ENCODE data around the gene GNA12.

Gene GNA12

DNA sequence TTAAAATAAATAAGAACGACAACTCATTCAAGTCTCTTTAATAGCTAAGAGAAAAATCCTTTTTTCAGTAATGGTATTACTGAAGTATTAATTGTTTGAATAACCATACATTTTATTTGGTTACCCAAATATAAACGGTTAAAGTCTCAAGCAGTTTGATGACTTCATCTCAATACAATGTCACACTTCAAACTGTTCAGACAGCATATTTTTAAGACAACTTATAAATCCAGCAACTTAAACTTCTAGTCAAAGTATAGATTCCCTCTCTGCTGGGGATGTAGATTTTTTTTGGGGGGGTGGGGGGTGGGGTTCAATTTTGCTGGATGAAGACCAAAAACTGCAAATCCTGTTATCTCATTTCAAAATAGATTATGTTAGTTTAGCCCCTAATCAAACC lies 42.0 kb downstream of the GNA12 start:
- no peak for DNase-seq

DNA sequence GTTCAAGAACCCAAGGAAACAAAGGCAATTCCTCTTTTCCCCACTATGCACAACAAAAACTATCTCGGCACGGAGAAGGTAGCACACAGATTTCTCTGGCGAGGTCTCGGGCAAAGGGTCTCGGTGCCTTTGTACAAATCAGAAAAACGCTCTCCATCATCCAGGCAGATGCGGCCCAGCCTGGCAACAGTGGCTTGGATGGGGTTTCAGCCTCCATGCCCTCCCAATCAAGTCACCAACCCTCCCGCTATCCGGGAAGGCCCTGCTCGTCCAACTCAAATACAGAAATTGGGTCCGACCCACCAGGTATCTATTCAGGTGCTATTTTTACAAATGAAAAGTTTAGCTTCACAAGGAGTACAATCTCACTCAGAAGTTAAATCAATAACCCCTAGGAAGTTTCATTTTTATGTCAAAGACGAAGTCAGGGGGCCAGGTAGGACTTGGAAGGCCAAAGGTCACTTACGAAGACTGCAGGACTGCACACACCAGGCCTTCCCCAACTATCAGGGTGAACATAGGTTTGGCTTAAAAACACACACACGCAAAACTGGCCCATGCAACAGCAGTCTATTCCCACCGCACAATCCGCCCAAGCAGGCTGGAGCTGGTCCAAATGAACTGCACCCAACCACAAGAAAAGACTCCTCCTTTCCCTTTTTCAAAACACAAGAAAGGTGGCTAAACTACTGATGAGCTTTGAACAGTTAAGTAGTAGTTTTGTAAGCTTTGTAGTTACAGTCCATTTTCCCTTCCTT lies 43.0 kb downstream of the GNA12 start:
- DNase-seq, result no peak

DNA sequence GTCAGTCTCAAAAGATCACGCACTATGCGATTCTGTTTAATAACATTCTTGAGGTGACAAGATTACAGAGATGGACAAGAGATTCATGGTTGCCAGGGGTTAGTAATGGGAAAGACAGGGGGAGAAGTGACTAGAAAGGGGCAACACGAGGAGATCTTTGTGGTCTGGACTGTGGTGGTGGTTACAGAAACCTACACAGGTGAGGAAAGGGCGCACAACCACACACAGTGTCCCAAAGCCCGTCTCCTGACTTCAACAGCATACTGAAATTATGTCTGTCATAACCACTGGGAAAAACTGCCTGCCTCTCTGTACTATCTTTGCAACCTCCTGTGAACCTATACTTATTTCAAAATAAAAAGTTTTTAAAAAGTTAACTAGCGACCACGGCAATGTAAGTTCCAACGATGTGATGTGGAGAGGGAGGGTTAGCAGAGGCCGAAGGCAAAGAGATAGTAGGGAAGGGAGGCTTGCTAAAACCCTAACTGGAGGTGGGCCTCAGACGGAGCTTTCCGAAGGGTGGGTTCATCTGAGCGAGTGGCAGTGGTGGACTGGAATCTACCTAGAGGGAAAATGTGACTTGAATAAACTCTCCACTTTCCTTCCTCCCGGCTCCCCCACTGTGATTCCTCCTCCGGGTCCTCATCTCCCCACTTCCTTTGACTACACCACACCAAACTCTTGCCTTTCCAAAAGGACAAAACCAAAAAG lies 43.7 kb downstream of the GNA12 start:
- DNase-seq, result no peak

DNA sequence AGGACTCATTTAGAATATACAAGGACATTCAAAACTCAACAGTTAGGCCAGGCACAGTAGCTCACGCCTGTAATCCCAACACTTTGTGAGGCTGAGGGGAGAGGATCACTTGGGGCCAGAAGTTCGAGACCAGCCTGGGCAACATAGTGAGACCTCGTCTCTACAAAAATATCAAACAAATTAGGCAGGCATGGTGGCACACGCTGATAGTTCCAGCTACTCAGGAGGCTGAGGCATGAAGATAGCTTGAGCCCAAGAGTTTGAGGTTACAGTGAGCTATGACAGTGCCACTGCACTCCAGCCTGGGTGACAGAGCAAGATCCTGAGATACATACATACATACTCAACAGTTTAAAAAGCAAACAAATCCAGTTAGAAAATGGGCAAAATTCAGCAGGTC lies 44.9 kb downstream of the GNA12 start:
- DNase-seq, result no peak

DNA sequence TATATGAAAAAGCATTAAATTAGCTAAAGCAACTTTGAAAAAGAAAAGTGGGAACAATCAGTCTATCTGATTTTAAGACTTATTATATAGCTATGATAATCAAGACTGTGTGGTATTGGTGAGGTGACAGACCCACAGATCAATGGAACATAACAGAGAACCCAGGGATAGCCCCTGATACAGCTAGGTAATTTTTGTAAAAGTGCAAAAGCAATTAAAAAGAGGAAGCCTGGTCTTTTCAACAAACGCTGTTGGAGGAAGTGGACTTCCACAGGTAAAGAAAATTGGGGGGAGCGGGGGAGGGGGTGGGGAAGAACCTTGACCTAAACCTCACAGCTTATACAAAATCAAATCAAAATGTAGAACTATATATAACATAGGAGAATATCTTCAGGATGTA lies 45.4 kb downstream of the GNA12 start:
- DNase-seq, result no peak

DNA sequence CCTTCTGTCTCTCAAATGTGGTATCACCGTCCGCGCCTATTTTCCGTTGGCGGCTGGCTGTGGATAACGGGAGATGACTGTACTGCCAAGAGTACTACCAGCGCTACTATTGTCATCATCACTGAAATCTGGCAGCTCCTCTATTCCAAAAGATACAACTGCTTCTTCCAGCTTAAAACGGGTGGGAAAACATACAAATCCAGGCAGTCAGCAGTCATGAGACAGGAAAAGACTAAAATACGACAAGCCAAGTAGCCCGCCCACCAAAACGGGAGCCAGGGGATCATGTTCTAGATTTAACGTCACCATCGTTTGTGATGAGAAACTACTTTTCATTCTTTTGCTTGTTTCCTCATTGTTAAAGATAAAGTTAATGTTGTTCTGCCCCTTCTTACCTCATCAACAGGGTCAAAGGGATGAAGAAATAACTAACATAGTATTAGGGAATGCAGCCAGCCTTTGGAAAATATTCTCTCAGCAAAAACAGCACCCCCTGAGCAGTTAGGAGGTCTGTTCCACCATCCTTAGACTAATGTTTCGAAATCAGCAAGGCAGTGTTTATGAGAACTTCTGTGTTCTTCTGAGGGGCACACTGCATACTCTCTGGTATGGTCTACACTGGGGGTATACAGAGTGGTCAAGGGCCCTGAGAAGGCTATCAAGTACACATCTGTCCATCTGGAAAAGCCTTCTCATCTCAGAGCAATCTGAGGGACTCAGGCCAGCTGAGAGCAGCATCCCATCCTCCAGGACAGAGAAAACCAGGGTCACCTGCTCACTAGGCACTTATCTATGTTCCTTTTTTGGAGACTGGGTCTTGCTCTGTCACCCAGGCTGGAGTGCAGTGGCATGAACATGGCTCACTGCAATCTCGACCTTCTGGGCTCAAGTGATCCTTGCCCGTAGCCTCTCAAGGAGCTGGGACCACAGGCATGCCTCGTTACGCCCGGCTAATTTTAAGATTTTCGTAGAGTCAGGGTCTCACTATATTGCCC lies 47.5 kb downstream of the GNA12 start:
- DNase-seq, result no peak

DNA sequence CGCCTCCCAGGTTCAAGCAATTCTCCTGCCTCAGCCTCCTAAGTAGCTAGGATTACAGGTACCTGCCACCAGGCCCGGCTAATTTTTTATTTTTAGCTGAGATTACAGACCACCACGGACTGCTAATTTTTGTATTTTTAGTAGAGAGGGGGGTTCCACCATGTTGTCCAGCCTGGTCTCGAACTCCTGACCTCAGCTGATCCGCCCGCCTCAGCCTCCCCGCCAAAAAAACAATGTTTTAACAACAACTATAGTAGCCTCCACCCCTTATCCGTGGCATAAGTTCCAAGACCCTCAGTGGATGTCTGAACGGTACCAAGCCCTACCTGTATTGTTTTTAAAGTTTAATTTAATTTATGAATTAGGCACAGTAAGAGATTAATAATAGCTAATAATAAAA lies 48.2 kb downstream of the GNA12 start:
- no peak for DNase-seq

DNA sequence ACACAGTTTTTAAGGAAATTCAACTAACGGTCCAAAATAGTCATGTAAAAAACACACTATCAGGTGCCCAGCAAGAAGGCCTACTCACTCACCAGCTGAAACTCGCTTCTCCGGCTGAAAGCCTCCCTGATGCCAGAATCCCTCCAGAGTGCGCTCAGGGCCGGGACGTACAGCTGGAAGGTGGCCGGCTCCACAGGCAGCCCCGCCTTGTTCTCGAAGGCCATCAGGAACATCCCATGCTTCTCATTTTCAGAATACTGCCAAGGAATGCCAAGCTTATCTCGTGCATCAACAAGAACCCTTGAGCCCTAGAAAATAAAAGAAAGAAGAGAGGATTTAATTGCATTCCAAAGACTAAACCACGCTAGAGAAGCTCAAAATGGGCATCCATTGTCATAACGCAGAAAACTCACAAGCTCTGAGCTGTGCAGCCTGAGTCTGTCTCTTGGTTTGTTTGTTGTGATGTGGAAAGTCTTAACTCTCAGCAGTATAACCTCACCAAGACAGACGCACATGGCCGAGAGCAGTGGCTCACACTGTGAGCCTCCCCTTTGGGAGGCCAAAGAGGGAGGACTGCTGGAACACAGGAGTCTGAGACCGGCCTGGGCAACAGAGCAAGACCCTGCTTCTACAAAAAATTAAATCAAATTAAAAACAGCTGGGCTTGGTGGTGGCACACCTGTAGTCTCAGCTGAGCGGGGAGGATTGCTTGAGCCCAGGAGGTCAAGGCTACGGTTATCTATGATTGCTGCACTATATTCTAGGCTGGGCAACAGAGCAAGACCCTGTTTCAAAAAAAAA lies 49.1 kb downstream of the GNA12 start:
- DNase-seq, result no peak

DNA sequence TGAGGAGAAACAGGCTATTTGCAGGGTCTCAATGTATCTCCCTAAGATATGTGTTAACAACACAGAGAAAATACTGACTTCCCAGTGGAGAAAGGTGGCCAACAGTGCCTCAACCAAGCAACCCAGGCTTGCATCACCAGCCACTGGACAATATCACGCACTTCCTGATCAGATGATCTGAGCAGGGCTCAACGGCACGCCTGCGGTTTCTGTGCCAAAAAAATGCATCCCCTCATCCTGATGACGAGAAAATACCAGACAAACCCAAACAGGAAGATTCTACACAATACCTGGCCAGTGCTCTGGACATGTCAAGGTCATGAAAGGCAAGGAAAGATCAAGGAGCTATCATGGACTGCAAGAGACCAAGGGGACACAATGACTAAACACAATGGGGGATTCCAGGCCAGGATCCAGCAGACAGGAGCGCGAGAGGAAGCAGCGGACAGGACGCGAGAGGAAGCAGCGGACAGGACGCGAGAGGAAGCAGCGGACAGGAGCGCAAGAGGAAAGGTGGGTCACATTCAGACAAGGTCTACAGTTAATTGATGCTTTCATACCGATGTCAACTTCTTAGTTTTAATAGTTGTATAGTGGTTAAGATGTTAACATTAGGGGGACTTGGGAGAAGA lies 51.1 kb downstream of the GNA12 start:
- no peak for DNase-seq

DNA sequence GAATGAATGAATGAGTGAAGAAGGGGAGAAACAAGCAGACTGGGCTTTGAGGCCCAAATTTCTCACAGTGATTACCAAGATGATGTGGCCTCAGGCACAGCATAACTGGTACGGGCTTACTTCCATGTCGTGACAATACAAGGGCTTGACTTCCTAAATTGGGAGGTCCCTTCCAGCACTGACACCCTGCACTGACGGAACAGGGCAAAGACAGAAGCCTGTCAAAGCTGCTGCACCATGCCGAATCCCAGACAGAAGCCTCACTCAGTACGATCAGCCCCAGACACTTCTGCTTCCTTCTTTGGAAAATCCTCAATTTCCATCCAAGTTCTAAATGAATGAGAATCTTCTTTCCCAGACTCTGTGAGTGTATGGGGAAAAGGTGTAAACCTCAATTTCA lies 51.9 kb downstream of the GNA12 start:
- DNase-seq, result no peak

DNA sequence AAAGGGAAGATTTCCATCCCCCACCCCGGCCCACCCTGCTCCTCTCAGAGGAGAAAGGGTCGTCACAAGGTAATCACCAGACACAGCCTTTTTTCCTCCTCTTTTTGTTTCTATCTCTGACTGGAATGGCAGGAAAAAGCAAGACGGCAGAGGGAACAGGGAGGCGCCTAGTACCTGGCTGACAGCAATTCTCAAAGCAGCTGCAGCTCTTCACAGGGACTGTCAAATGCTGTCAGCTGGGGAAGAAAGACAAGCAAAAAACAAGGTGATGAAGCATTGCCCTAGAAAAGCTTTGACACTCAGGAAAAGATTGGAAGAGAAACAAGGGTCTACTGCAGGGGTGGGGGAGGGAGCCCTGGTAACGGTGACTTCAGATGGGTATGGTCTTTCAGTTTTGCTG lies 52.7 kb downstream of the GNA12 start:
- no peak for DNase-seq

DNA sequence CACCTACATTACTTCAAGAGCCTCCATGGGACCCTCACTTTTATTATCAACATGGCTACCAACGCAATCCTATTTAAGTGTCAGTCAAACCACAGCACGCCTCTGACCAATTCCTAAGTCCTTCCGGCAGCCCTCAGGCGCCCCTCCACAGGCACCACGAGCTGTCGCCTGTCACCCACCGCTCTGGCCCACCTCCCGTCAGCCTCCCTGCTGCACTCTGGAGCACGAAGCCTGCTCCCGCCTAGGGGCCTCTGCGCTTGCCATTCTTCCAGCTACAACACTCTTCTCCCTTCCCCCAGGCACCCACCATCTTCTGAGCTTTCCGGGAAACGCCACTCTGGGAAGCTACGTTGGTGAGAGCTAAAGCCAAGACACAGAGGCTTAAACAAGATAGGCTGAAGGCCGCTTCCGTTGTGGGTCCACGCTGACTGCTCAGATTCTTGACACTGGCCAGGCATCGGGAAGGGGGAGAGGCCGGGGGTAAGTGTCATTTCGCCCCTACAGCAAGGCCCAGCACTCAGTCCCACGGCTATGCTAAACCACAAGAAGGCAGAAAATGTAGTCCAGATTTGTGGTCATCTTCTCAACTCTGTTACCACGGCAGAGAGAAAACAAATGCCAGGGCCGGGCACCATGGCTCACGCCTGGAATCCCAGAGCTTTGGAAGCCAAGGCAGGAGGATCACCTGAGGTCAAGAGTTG lies 56.7 kb downstream of the GNA12 start:
- DNase-seq, result no peak

DNA sequence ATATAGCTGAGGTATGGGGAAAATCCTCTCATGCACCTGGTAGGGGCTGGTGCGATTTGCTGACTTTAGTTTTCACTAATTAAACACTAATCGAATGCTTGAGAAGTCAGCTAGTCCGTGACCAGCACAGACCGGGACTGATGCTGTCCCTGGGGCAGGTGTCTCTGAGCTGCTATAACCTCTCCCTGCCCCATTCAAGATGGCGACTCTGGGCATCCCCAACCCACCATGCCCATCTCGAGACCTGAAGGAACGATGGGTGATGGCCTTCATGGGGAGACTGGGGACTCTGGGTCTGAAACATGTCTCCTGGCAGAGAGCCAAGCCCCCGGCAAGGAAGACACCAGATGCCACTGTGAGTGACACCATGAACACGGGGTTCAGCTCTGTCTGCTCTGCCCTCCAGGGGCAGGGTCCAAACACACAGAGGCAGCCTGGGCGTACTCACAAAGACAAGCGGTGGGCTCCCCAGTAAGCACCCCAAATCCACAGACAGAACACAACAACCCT lies 57.4 kb downstream of the GNA12 start:
- no peak for DNase-seq

DNA sequence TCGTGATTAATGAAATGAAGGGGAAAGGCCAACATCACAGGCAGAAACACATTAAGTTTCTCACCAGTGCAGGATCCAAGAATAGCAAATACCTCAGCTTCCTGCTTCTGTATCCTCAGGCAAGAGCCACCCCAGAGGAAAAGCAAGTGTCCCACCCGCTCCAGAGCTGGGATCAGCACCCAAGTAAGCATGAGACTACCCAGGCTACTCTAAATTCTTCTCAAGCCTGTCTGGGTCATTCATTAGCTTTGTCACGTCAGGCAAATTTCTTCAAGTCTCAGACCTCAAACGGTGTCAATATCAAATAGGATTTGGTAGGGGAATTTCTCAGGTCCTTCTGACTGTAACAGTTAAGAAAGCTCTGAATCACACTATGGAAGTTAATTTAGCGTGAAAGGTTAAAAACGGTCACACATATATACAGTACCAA lies 59.0 kb downstream of the GNA12 start:
- DNase-seq, result no peak

DNA sequence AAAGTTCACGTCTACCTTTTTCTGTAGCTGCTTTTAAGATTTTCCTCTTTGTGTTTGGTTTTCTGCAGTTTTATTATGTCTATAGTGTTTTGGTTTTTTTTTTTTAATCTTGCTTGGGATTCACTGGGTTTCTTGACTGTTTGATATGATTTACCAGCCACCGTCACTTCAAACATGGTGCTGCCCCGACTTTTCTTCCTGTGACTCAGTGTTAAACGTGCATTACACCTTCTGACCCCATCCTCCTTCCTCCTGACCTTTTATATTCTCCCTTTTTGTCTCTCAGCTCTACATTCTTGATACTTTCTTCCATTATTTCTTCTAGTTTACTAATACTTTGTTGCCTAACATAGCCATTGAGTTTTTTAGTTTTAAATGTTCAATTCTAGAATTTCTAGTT lies 61.5 kb downstream of the GNA12 start:
- no peak for DNase-seq

DNA sequence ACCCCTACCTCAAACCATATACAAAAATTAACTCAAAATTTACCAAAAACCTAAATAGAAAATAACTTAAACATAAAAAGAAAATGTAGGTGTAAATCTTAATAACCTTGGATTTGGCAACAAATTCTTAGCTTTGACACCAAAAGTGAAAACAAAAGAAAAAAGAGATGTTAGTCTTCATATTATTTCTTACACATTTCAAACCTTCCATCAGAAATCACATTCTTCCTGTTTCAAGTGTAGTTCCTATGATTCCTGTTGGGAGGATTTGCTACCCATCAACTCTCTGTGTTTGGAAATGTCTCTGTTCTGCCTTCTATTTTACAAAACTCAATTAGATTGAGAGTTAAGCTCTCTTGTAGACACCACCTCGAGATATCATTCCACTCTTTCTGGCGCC lies 62.0 kb downstream of the GNA12 start:
- no peak for DNase-seq

DNA sequence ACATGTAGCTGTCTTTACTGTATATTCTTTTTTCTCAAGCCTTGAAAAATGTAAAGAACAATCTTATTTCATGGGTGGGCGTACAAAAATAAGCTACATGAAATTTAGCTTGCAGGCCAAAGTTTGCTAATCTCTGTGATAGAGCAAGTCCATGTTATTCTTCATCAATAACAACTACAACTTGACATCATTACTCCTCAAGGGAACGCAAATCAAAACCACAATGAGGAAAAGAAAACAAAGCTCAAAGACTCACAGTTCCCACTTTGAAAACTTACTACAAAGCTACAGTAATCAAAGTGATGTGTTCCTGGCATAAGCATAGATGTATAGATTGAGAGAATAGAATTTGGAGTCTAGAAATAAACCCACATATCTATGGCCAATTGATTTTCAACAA lies 62.5 kb downstream of the GNA12 start:
- no peak for DNase-seq

DNA sequence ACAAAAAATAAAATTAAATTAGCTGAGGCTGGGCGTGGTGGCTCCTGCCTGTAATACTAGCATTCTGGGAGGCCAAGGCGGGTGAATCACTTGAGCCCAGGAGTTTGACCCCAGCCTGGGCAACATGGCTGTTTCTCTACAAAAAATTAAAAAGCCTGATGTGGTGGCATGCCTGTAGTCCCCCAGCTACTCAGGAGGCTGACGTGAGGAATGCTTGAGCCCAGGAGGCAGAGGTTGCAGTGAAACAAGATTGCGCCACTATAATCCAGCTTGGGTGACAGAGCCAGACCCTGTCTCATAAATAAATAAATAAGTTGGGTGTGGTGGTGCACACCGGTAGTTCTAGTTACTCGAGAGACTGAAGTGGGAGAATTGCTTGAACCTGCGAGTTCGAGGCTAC lies 65.1 kb downstream of the GNA12 start:
- DNase-seq, result no peak

DNA sequence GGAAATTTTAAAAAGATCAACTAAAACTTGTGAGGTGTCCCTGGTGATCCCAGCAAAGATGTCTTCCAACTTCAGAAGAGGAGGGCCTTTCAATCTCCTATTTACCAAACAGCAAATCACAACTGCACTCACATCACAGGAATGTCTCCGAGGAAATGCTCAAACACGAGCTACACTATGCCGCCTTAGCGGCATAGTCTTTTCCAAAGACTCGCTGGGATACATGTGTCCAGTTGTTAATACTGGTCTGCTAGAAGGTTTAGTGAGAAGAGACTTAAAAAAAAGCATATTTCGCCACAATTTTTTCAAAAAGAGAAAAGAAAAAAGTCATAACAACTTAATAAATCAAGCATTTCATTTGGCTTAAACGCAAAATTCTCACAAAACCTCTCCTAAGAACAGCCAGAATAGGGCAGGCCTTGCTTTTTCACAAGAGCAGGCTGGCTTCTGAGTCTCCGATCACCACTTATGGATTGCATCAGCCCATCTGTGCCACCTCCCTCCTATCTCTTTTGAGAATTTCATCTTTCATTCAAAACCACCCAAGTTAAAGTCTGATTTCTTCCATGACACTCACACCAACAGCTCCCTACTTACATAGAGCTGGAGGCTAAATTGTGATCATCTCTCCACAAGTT lies 66.1 kb downstream of the GNA12 start:
- no peak for DNase-seq

DNA sequence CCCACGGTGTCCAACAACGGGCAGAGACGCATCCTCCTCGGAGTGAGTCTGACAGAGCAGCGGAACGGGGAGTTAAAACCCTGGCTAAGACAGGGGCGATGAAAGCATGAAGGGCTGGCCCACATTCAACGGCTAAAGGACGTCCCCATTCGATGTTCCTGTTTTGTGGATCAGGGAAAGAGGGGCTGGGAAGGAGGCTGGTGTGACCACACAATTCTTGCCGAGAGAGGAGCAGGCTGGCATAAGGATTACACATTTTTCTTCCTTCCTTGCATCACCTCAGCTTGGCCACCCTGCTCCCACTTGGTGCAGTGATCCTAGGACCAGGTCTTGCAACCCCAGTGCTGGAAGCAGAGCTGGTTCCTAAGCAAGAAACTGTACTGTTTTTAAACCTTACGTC lies 67.7 kb downstream of the GNA12 start:
- no peak for DNase-seq

DNA sequence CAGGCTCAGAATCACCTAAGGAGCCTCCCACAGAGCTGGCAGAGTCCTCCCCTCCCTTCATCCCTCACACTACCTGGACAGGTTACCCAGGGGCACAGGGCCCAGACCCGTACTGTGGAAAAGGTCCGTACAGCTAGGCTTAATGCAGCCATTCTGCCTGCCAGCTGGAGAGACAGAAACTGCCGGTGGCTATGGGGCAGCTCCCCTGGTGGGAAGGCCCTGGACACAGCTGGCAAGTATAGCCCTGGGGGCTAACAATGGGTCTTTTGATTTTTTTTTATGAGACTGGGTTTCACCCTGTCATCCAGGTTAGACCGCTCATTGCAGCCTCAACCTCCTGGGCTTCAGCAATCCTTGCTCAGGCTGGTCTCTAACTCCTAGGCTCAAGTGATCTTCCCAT lies 68.3 kb downstream of the GNA12 start:
- DNase-seq, result no peak

All from NCI-H526 (cell line).